GM12891 (cell line): ENCODE data around the gene MATN3.
"Not testable (repeated sequence)": the region's sequence is repeated elsewhere in the genome, so short reads cannot be mapped to it uniquely, and the experiment has no call there.

ENCODE experiments used
- DNase-seq: peaks from one replicate; pipeline ENCODE4 v3.0.0; 2011; ENCODE audit warnings: low spot score; ENCODE audit not compliant: insufficient read length
- FAIRE-seq: peaks from 2 replicates; lab custom pipeline; 2011; peaks lifted over from hg19 to GRCh38; lab: Jason Lieb, UNC
- PAX5 ChIP-seq: IDR thresholded peaks from 2 replicates; pipeline ENCODE4 v1.6.1; 2011; ENCODE audit warnings: low read length, moderate library complexity, mild to moderate bottlenecking; ENCODE audit not compliant: insufficient read depth, severe bottlenecking
- POLR2A ChIP-seq: IDR thresholded peaks from 2 replicates; pipeline ENCODE4 v1.6.1; 2011; ENCODE audit warnings: low read depth, low read length, control low read depth
- POLR2AphosphoS5 ChIP-seq: IDR thresholded peaks from 2 replicates; pipeline ENCODE4 v1.6.1; 2011; ENCODE audit warnings: low read depth, low read length, control low read depth
- POU2F2 ChIP-seq: IDR thresholded peaks from 2 replicates; pipeline ENCODE4 v1.6.1; 2011; ENCODE audit warnings: low read depth, mild to moderate bottlenecking, control low read depth, low read length, moderate library complexity
- SPI1 ChIP-seq: IDR thresholded peaks from 2 replicates; pipeline ENCODE4 v1.6.1; 2011; ENCODE audit warnings: low read depth, low read length, control low read depth
- TAF1 ChIP-seq: IDR thresholded peaks from 2 replicates; pipeline ENCODE4 v1.6.1; 2011; ENCODE audit warnings: low read depth, low read length, control low read depth

Gene MATN3

DNA sequence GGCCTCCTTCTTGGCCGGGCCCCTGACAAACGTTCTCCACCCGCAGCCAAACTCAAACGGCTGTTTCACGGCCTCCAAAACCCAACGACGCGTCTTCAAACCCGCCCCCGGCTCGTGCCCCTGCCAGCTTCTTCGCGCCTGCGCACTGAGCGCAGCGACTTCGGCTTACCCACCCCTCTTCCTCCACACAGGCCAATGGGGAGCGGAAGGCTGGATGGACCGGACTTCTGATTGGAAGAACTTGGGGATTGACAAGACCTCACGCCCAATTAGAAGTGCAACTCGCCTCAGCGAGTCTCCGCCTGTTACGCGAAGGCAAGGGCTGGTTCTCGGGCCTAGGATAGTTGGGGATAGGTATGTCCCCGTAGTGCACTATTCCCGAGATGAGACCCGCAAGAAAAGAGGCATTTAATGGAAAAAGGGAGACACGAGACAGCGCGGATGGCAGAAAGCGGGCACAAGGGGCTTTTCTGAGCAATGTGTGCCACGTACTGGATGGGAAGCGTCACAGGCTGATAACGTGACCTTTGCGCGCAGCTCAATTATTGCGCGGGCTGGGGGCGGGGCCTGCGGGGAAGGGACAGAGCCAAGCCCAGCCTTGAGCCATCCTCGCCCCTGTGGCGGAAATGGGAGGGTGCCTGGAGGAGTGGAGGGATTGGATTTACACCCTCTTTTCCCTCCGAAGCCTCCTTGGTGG, 39.2 kb upstream of the MATN3 start, which contains the start of gene LAPTM4A:
Gene LAPTM4A, minus strand, starts transcription at position 97 of the 697 bp plus-strand sequence. CDS start 108 bp downstream, outside the sequence.
- FAIRE-seq (peak; percentile 98), DNase-seq (peak; percentile 89)
- TF ChIP-seq SPI1: no peak
- 0 out of 2 replicates have a peak, but pooled peaks have one; percentile 11 for TF ChIP-seq POU2F2
- TF ChIP-seq TAF1: peak; percentile 63
- TF ChIP-seq PAX5: no peak
- peak; percentile 55; the same call in 1 of the 2 replicates for TF ChIP-seq POLR2AphosphoS5
- peak; percentile 73; the same call in 1 of the 2 replicates for TF ChIP-seq POLR2A

- DNase-seq (no peak), FAIRE-seq (peak; percentile 26)
- TF ChIP-seq PAX5 (no peak), POU2F2 (peak; percentile 12; the same call in 1 of the 2 replicates)
These were observed 38.4 kb upstream of the MATN3 start for GRCh38 chr2:20050646-20051531.

GRCh38 chr2:20050104-20050645, 37.7 kb upstream of the MATN3 start:
- peak; percentile 95 for TF ChIP-seq SPI1
- TF ChIP-seq POLR2A: peak; percentile 25; the same call in 1 of the 2 replicates
- TF ChIP-seq PAX5: no peak
- no peak for TF ChIP-seq TAF1
- TF ChIP-seq POU2F2: no peak
- FAIRE-seq (peak; percentile 89), DNase-seq (no peak)

- no peak for TF ChIP-seq TAF1
- no peak for TF ChIP-seq PAX5
- TF ChIP-seq POLR2AphosphoS5: no peak
- TF ChIP-seq SPI1: no peak
- no peak for TF ChIP-seq POU2F2
- no peak for TF ChIP-seq POLR2A
- no peak for DNase-seq
- FAIRE-seq: no peak
These were observed 37.2 kb upstream of the MATN3 start for GRCh38 chr2:20049637-20050036.

DNA sequence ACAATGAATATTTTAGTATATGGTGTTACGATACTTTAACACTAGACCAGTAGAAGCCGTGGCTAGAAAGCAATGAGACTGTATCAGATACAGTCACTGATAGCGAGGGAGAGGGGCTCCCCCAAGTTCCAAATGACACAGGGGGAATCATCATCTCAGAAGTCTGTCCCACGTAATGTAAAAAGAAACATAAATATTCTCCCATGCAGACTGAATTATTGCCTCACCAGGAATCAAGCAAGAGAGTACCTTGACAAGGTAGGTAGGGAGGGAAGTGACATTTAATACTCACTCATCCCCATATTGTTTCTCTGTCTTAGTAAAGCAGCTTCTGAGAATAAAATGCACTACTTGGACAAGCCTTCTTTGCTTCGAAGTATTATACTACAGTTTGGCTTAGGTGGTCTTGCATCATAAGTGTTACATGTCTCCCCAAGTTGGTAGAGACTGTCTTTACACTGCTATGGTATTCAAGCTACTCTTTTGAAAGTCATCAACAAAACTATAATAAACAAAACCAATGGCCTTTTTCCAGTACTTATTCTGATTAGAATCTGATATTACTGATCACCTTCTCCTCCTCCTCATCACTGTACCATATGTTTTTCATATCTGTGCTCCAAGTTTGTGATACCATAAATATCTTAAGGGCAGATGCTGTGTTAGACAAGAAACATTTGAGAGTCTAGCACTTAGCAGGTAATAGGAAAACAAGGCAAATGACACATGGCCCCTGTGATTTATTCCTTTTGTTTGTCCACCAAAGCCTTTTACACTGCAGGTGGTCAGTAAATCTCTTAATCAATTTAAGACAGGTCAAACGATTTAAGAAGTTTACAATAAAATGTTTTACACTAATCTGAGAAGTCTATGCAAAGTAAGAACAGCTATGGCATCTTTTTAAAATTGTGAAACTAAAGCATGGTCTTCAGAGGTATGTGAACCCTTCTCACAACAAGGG, 36.3 kb upstream of the MATN3 start:
- TF ChIP-seq POU2F2 (no peak), SPI1 (0 out of 2 replicates have a peak, but pooled peaks have one; percentile 8)
- FAIRE-seq (no peak), DNase-seq (no peak)

DNA sequence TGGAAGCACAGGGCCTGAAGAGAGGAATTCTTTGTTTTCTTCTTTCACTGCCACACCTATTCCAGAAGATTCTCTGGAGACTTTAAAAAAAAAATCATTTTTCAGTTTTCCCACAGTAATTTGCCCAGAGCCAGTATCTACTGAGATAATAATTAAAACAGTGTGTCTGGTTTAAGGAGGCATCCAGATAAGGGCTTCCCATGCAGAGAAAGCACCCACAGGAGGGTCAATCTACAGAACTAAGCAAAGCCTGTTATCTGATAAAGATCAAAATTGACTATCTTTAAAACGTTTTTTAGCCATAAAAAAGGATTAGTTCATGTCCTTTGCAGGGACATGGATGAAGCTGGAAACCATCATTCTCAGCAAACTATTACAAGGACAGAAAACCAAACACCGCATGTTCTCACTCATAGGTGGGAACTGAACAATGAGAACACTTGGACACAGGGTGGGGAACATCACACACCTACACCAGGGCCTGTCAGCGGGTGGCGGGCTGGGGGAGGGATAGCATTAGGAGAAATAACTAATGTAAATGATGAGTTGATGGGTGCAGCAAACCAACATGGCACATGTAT, 33.3 kb upstream of the MATN3 start:
- not testable (repeated sequence) for FAIRE-seq, DNase-seq

DNA sequence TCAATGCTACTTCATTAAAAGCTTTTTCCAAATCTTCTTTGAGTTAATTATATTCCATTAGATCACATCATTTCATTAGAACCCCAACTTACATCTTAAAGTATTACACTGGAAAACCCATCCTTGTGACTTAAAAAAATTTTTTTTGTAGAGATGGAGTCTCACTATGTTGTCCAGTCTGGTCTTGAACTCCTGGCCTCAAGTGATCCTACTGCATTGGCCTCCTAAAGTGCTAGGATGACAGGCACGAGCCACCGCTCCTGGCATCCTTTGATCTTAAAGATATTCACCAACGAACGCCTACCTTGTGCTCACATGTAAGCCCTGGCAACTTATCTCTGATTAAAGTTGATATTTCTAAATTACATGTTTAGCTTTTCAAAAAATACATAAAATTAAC, 32.3 kb upstream of the MATN3 start:
- DNase-seq: no peak
- no peak for FAIRE-seq
- TF ChIP-seq POLR2AphosphoS5: no peak
- TF ChIP-seq POLR2A: no peak
- no peak for TF ChIP-seq SPI1
- TF ChIP-seq TAF1: no peak
- no peak for TF ChIP-seq PAX5
- no peak for TF ChIP-seq POU2F2

- TF ChIP-seq POLR2AphosphoS5 (no peak), PAX5 (no peak), SPI1 (no peak), TAF1 (no peak), POLR2A (no peak), POU2F2 (no peak)
- DNase-seq (no peak), FAIRE-seq (no peak)
These were observed 30.1 kb upstream of the MATN3 start for GRCh38 chr2:20042531-20042930.
